ENCODE results near the gene ITPRIPL1.

GRCh38 chr2:96317584-96317997 is 7.5 kb upstream of the ITPRIPL1 start:
- no peak for TF ChIP-seq TAF1 (IDR thresholded peaks at IDR 0.05; ENCODE audit: low read depth)
- TF ChIP-seq RAD21 (conservative IDR thresholded peaks at IDR 0.05), result no peak
- TF ChIP-seq EZH2 (IDR thresholded peaks at IDR 0.05; ENCODE audit: borderline replicate concordance, insufficient read depth, low read length, poor library complexity, severe bottlenecking), result no peak
- no peak for TF ChIP-seq POLR2AphosphoS5 (IDR thresholded peaks at IDR 0.05)
- no peak for TF ChIP-seq CTCF (IDR thresholded peaks at IDR 0.05; ENCODE audit: poor library complexity, severe bottlenecking)
- TF ChIP-seq EP300 (conservative IDR thresholded peaks at IDR 0.05; ENCODE audit: poor library complexity, severe bottlenecking), result no peak
- no peak for TF ChIP-seq MXI1 (conservative IDR thresholded peaks at IDR 0.05; ENCODE audit: poor library complexity, severe bottlenecking)
- no peak for TF ChIP-seq REST (IDR thresholded peaks at IDR 0.05; ENCODE audit: borderline replicate concordance)

All from neural cell (in vitro differentiated cells).